PC-9 (cell line): ENCODE data around the gene FBXW12. TPM values are rescaled to one million over a fixed set of nuclear protein-coding genes. Genes with fewer than 3 reads are reported as not detected.

Source experiments
- BruUV-seq: library from RNA; stranded (reverse); fragments of 400-500 nt; replicated peaks from 2 replicates; lab custom pipeline; 2021; lab: Mats Ljungman, UMichigan
- CTCF ChIA-PET: fragments of 300-600 bp; sonication (Branson Sonifier 250); formaldehyde crosslinking; loops from one replicate; lab custom pipeline; 2022; ENCODE audit warnings: antibody characterized with exemption; lab: Charles Lee
- POLR2A ChIA-PET: fragments of 300-600 bp; sonication (Branson Sonifier 250); formaldehyde crosslinking; loops from one replicate; lab custom pipeline; 2022; ENCODE audit warnings: antibody characterized with exemption; ENCODE audit not compliant: unreplicated experiment; lab: Charles Lee
- DNase-seq, 2 experiments: peaks; one replicate each; pipeline versions ENCODE4 v3.0.0 to v3.0.0-alpha.2; 2015 to 2022; ENCODE audit warnings: mixed read lengths in 1 of 2
- H2AFZ ChIP-seq: fragments of 200-600 bp; sonication (generic); 2 replicates; pipeline ENCODE4 v1.8.1; 2017; ENCODE audit warnings: antibody characterized with exemption
- H3F3A ChIP-seq: fragments of 200-600 bp; sonication (generic); 2 replicates; pipeline ENCODE4 v1.8.1; 2017; ENCODE audit warnings: antibody characterized with exemption, mild to moderate bottlenecking, low read depth; ENCODE audit not compliant: insufficient read depth
- H3K27ac ChIP-seq: fragments of 200-600 bp; sonication (generic); 2 replicates; pipeline ENCODE4 v1.6.1; 2016; ENCODE audit warnings: mixed run types
- H3K27me3 ChIP-seq: fragments of 200-600 bp; sonication (generic); 2 replicates; pipeline ENCODE4 v1.6.1; 2016; ENCODE audit warnings: low read depth, mixed run types; ENCODE audit not compliant: insufficient read depth
- H3K36me3 ChIP-seq: fragments of 200-600 bp; sonication (generic); 2 replicates; pipeline ENCODE4 v1.6.1; 2016; ENCODE audit warnings: low read depth, mixed run types
- H3K4me1 ChIP-seq: fragments of 200-600 bp; sonication (generic); replicated peaks from 2 replicates; pipeline ENCODE4 v1.6.1; 2016; ENCODE audit warnings: mixed run types; ENCODE audit not compliant: insufficient read depth
- H3K4me2 ChIP-seq: fragments of 200-600 bp; sonication (generic); 2 replicates; pipeline ENCODE4 v1.6.1; 2017; ENCODE audit warnings: mixed run types
- H3K4me3 ChIP-seq: fragments of 200-600 bp; sonication (generic); 2 replicates; pipeline ENCODE4 v1.6.1; 2016; ENCODE audit warnings: mixed run types
- H3K79me2 ChIP-seq: fragments of 200-600 bp; sonication (generic); 2 replicates; pipeline ENCODE4 v1.6.1; 2017; ENCODE audit warnings: low read depth, mixed run types
- H3K9me2 ChIP-seq: fragments of 200-600 bp; sonication (generic); 2 replicates; pipeline ENCODE4 v1.8.1; 2017; ENCODE audit warnings: mild to moderate bottlenecking; ENCODE audit not compliant: insufficient read depth
- H3K9me3 ChIP-seq: fragments of 200-600 bp; sonication (generic); 2 replicates; pipeline ENCODE4 v1.8.1; 2016; ENCODE audit warnings: low read depth; ENCODE audit not compliant: insufficient read depth
- H4K20me1 ChIP-seq: fragments of 200-600 bp; sonication (generic); 2 replicates; pipeline ENCODE4 v1.8.1; 2017; ENCODE audit not compliant: insufficient read depth
- CTCF ChIP-seq: fragments of 200-600 bp; sonication (generic); conservative IDR thresholded peaks from 2 replicates; pipeline ENCODE4 v1.6.1; 2017; ENCODE audit warnings: mixed run types, antibody characterized with exemption, mild to moderate bottlenecking, moderate library complexity
- EZH2 ChIP-seq: fragments of 200-600 bp; sonication (generic); IDR thresholded peaks from 2 replicates; pipeline ENCODE4 v1.8.0; 2017; ENCODE audit warnings: antibody characterized with exemption, low read depth
- intact Hi-C: fragments of 100-400 bp; cut with micrococcal nuclease; formaldehyde crosslinking; loops from one replicate; pipeline ENCODE4 v1.10.0; 2022; ENCODE audit not compliant: unreplicated experiment
- total RNA-seq: library from RNA; stranded (reverse); gene quantifications from 2 replicates; pipeline ENCODE4 v1.2.3, GENCODE V29; 2021

The FBXW12 gene
- total RNA-seq, 1 experiment from 2014 or later, result not detected

- Histone ChIP-seq H3K79me2 (no peaks in the 10 kb centered on the region), H3K4me1 (peaks cover 7% of the 10 kb centered on the region; the same call in 1 of the 2 replicates), H3K27ac (no peak overlapping the region), H3K4me3 (no peak overlapping the region), H2AFZ (no peak overlapping the region), H3F3A (no peaks in the 10 kb centered on the region; the same call in 1 of the 2 replicates), H3K27me3 (no peaks in the 10 kb centered on the region), H3K4me2 (no peak overlapping the region), H3K9me3 (no peaks in the 10 kb centered on the region), H3K9me2 (no peaks in the 10 kb centered on the region), H4K20me1 (no peaks in the 10 kb centered on the region), H3K36me3 (no peaks in the 10 kb centered on the region)
- no peak for DNase-seq
- POLR2A ChIA-PET, result interaction anchor here (0.7 kb wide), 1 partner anchor 129 kb away, joined by 6 read pairs; no protein-coding TSS in a partner anchor
- CTCF ChIA-PET, result interaction anchor here (0.7 to 4.4 kb wide), 2 partner anchors 38 to 124 kb away, joined by 3 to 126 read pairs; no protein-coding TSS in a partner anchor
- TF ChIP-seq EZH2 (no peak), CTCF (no peak)
- no TSS peak for BruUV-seq
- intact Hi-C loops, result no loop called here
Observed at GRCh38 chr3:48397767-48398681, 26.0 kb downstream of the FBXW12 start.

- no peak for DNase-seq
- Histone ChIP-seq H3K4me3 (no peak overlapping the region), H4K20me1 (no peaks in the 10 kb centered on the region), H2AFZ (no peak overlapping the region), H3F3A (no peaks in the 10 kb centered on the region; the same call in 1 of the 2 replicates), H3K36me3 (no peaks in the 10 kb centered on the region), H3K27me3 (no peaks in the 10 kb centered on the region), H3K9me2 (no peaks in the 10 kb centered on the region), H3K79me2 (no peaks in the 10 kb centered on the region), H3K4me2 (no peak overlapping the region), H3K27ac (no peak overlapping the region), H3K4me1 (peaks cover 7% of the 10 kb centered on the region; the same call in 1 of the 2 replicates), H3K9me3 (no peaks in the 10 kb centered on the region)
- ChIA-PET CTCF (interaction anchor here (2.4 to 4.4 kb wide), 3 partner anchors 35 to 41 kb away, joined by 14 to 126 read pairs (median 19); partner anchors contain the start of genes CCDC51 and TMA7), POLR2A (interaction anchor here (0.5 kb wide), 1 partner anchor 37 kb away, joined by 3 read pairs; no protein-coding TSS in a partner anchor)
- no TSS peak for BruUV-seq
- no peak for TF ChIP-seq EZH2
- no peak for TF ChIP-seq CTCF
- intact Hi-C loops, result loop anchor here (1.0 kb wide), 1 partner anchor 124 kb away; no protein-coding TSS in a partner anchor
Observed at GRCh38 chr3:48398701-48399386, 26.8 kb downstream of the FBXW12 start.
